PC-3 (cell line): ENCODE results near the gene TJP3. TPM values are rescaled to one million over a fixed set of nuclear protein-coding genes. Genes with fewer than 3 reads are reported as not detected.

Experiments
- ATAC-seq: fragments of 200-7000 bp; cut with Tn5 transposase; 2 replicates; pipeline ENCODE4 v1.9.1; 2020; ENCODE audit warnings: mild to moderate bottlenecking, moderate library complexity
- BruUV-seq: library from RNA; stranded (reverse); fragments of 400-500 nt; replicated peaks from 2 replicates; lab custom pipeline; 2021; lab: Mats Ljungman, UMichigan
- CTCF ChIA-PET: fragments of 300-600 bp; sonication (Branson Sonifier 250); formaldehyde crosslinking; loops from one replicate; lab custom pipeline; 2022; ENCODE audit warnings: antibody characterized with exemption; lab: Charles Lee
- POLR2A ChIA-PET: fragments of 300-600 bp; sonication (Branson Sonifier 250); formaldehyde crosslinking; loops from one replicate; lab custom pipeline; 2022; ENCODE audit warnings: antibody characterized with exemption; ENCODE audit not compliant: unreplicated experiment; lab: Charles Lee
- DNase-seq: peaks from one replicate; pipeline ENCODE4 v3.0.0-alpha.2; 2015
- H2AFZ ChIP-seq: fragments of 300-600 bp; sonication (generic); 2 replicates; pipeline ENCODE4 v1.6.0; 2016; ENCODE audit warnings: antibody characterized with exemption, low read length
- H3F3A ChIP-seq: fragments of 300-600 bp; sonication (generic); one replicate; pipeline ENCODE4 v1.6.0; 2017; ENCODE audit warnings: antibody characterized with exemption, low read length, control low read depth, mild to moderate bottlenecking; ENCODE audit not compliant: unreplicated experiment
- H3K27ac ChIP-seq: fragments of 300-600 bp; sonication (generic); 2 replicates; pipeline ENCODE4 v1.5.1; 2016; ENCODE audit warnings: mild to moderate bottlenecking, low read length
- H3K27me3 ChIP-seq: fragments of 300-600 bp; sonication (generic); 2 replicates; pipeline ENCODE4 v1.6.1; 2016; ENCODE audit warnings: low read length, mixed read lengths
- H3K36me3 ChIP-seq: fragments of 300-600 bp; sonication (generic); 2 replicates; pipeline ENCODE4 v1.6.1; 2016; ENCODE audit warnings: low read depth, mixed run types, low read length, mixed read lengths
- H3K4me1 ChIP-seq: fragments of 300-600 bp; sonication (generic); 2 replicates; pipeline ENCODE4 v1.5.1; 2016; ENCODE audit warnings: low read length; ENCODE audit not compliant: insufficient read depth
- H3K4me2 ChIP-seq: fragments of 300-600 bp; sonication (generic); 2 replicates; pipeline ENCODE4 v1.6.0; 2016; ENCODE audit warnings: low read length
- H3K4me3 ChIP-seq: fragments of 300-600 bp; sonication (generic); 2 replicates; pipeline ENCODE4 v1.5.1; 2016; ENCODE audit warnings: mild to moderate bottlenecking, low read length, mixed read lengths
- H3K79me2 ChIP-seq: fragments of 300-600 bp; sonication (generic); 2 replicates; pipeline ENCODE4 v1.6.1; 2017; ENCODE audit warnings: low read length, mixed read lengths
- H3K9ac ChIP-seq: fragments of 300-600 bp; sonication (generic); 2 replicates; pipeline ENCODE4 v1.6.0; 2016; ENCODE audit warnings: mild to moderate bottlenecking, low read length
- H3K9me2 ChIP-seq: fragments of 300-600 bp; sonication (generic); replicated peaks from 2 replicates; pipeline ENCODE4 v1.6.1; 2016; ENCODE audit warnings: mixed run types, low read length, mixed read lengths
- H3K9me3 ChIP-seq: fragments of 300-600 bp; sonication (generic); 2 replicates; pipeline ENCODE4 v1.6.1; 2016; ENCODE audit warnings: low read length, mixed read lengths
- H4K20me1 ChIP-seq: fragments of 300-600 bp; sonication (generic); 2 replicates; pipeline ENCODE4 v1.6.1; 2016; ENCODE audit warnings: low read length, mixed read lengths
- EZH2 ChIP-seq: fragments of 300-600 bp; sonication (generic); IDR thresholded peaks from one replicate; pipeline ENCODE4 v1.6.1; 2017; ENCODE audit warnings: antibody characterized with exemption, mild to moderate bottlenecking, low read length; ENCODE audit not compliant: unreplicated experiment
- EZH2phosphoT487 ChIP-seq: fragments of 300-600 bp; sonication (generic); IDR thresholded peaks from 2 replicates; pipeline ENCODE4 v1.6.1; 2018; ENCODE audit warnings: mild to moderate bottlenecking, antibody characterized with exemption, low read length, borderline replicate concordance
- intact Hi-C: fragments of 100-400 bp; cut with micrococcal nuclease; formaldehyde crosslinking; loops from 2 replicates; pipeline ENCODE4 v1.9.0; 2023
- total RNA-seq: library from RNA; depleted of rRNA; stranded (reverse); fragments of >200 nt; gene quantifications from 2 replicates; pipeline ENCODE4 v1.2.3, GENCODE V29; 2014
- TF ChIP-seq, protein P1 (sequence below): fragments of 300-600 bp; sonication (generic); conservative IDR thresholded peaks from 2 replicates; pipeline ENCODE4 v1.5.1; 2017; ENCODE audit warnings: antibody characterized with exemption, low read depth, mild to moderate bottlenecking, low read length

Gene TJP3
- total RNA-seq, 1 experiment from 2014 or later, result 11.7 TPM

DNA sequence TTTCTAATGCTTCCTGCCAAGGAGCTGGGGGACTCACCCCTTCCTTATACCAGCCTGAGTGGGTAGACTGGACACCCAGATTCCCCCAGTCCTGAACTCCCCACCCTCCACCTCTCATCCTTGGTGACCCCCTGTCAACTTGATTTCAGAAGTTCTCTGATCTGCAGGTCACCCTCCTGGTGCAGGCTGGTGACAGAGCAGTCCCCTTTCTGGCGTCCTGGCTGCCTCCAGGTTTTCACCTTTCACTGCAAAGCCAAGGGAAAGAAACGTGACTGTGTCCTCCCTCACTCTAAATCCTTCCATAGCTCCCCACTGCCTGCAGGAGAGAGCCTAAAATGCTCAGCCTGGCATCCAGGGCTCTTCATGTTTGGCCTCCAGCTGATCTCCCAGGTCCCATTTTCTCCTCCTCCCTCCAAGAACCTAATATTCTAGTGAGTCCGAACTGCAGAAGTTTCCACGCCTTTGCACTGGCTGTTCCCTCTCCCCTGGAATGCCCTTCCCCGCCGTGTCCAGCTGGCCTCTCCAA lies 82.1 kb downstream of the TJP3 start:
- CTCF ChIA-PET, result no interaction called here
- intact Hi-C loops, result no loop called here
- no peak for TF ChIP-seq EZH2phosphoT487
- TF ChIP-seq, protein P1, sequence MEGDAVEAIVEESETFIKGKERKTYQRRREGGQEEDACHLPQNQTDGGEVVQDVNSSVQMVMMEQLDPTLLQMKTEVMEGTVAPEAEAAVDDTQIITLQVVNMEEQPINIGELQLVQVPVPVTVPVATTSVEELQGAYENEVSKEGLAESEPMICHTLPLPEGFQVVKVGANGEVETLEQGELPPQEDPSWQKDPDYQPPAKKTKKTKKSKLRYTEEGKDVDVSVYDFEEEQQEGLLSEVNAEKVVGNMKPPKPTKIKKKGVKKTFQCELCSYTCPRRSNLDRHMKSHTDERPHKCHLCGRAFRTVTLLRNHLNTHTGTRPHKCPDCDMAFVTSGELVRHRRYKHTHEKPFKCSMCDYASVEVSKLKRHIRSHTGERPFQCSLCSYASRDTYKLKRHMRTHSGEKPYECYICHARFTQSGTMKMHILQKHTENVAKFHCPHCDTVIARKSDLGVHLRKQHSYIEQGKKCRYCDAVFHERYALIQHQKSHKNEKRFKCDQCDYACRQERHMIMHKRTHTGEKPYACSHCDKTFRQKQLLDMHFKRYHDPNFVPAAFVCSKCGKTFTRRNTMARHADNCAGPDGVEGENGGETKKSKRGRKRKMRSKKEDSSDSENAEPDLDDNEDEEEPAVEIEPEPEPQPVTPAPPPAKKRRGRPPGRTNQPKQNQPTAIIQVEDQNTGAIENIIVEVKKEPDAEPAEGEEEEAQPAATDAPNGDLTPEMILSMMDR, result no peak

DNA sequence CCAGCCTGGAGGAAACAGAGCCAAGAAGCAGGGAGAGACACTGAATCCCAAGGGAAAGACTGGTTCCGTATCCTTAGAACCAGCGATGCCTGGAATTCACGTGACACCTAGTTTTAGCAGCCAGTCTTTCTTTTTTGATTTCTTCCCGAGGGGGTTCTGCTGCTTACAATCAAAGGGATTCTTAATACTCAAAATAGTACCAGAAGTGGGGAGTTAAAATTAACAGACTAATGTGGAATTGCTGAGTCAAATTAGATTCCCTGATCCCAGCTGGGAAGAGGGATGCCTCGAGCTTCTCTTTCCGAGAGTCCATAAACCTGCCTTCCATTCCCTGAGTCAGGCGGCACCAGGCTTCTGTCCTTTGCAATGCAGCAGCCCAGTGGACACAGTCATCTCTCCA lies 82.8 kb downstream of the TJP3 start:
- ATAC-seq (no peak), DNase-seq (no peak)
- TF ChIP-seq EZH2phosphoT487, result no peak
- Histone ChIP-seq H3K9ac (no peak overlapping the region), H3K27ac (no peak overlapping the region), H3K36me3 (no peaks in the 10 kb centered on the region), H3K4me3 (no peak overlapping the region), H4K20me1 (no peaks in the 10 kb centered on the region), H3K9me3 (no peaks in the 10 kb centered on the region), H3K4me1 (no peaks in the 10 kb centered on the region), H3K79me2 (no peaks in the 10 kb centered on the region), H3K4me2 (no peak overlapping the region), H3K27me3 (no peaks in the 10 kb centered on the region), H3K9me2 (no peaks in the 10 kb centered on the region), H2AFZ (no peak overlapping the region), H3F3A (no peaks in the 10 kb centered on the region)
- BruUV-seq, result no TSS peak
- intact Hi-C loops, result no loop called here
- ChIA-PET CTCF (no interaction called here), POLR2A (no interaction called here)

More for the DNA sequence above, 82.1 kb downstream of the TJP3 start:
- DNase-seq, result no peak
- no peaks in the 10 kb centered on the region for H4K20me1 ChIP-seq
- no peak overlapping the region for H3K9ac ChIP-seq
- no peaks in the 10 kb centered on the region for H3K9me3 ChIP-seq
- no peaks in the 10 kb centered on the region for H3K27me3 ChIP-seq
- H3F3A ChIP-seq, result no peaks in the 10 kb centered on the region
- BruUV-seq, result no TSS peak
- H3K79me2 ChIP-seq, result no peaks in the 10 kb centered on the region
- no peaks in the 10 kb centered on the region for H3K4me1 ChIP-seq
- no peaks in the 10 kb centered on the region for H3K36me3 ChIP-seq
- no peak overlapping the region for H3K4me2 ChIP-seq
- POLR2A ChIA-PET, result no interaction called here
- no peak for ATAC-seq
- H3K4me3 ChIP-seq, result no peak overlapping the region
- no peak overlapping the region for H3K27ac ChIP-seq
- H3K9me2 ChIP-seq, result no peaks in the 10 kb centered on the region
- H2AFZ ChIP-seq, result no peak overlapping the region

DNA sequence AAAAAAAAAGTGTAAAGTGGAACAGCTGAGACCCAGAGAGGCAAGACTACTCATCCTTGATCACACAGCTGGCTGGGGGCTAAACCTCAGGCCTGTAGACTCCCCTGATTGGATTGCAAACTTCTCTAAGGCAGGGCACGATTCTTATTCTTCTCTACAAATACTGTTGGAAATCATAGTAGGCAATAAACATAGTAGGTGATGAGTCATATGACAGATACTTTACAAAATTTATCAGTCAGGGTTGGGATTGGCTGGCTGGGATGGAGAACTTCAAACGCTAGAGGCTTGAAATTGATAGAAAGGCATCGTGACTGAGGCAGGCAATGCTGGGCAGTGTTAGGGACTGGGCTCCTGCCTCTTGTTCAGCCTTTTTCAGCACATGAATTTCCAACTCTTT lies 83.9 kb downstream of the TJP3 start:
- H3K9ac ChIP-seq, result no peak overlapping the region
- intact Hi-C loops, result no loop called here
- ChIA-PET CTCF (no interaction called here), POLR2A (no interaction called here)
- TF ChIP-seq, protein P1, result no peak
- TF ChIP-seq EZH2phosphoT487 (no peak), EZH2 (no peak)
- BruUV-seq, result no TSS peak
- no peaks in the 10 kb centered on the region for H3K36me3 ChIP-seq
- H2AFZ ChIP-seq, result no peak overlapping the region
- no peak overlapping the region for H3K4me2 ChIP-seq
- DNase-seq (peak; percentile 4), ATAC-seq (no peak)
- no peaks in the 10 kb centered on the region for H3K9me2 ChIP-seq
- no peaks in the 10 kb centered on the region for H3K27me3 ChIP-seq
- H4K20me1 ChIP-seq, result no peaks in the 10 kb centered on the region
- no peaks in the 10 kb centered on the region for H3K4me1 ChIP-seq
- no peaks in the 10 kb centered on the region for H3K9me3 ChIP-seq
- no peaks in the 10 kb centered on the region for H3F3A ChIP-seq
- no peak overlapping the region for H3K4me3 ChIP-seq
- no peaks in the 10 kb centered on the region for H3K79me2 ChIP-seq
- H3K27ac ChIP-seq, result no peak overlapping the region
